Smooth muscle cell (in vitro differentiated cells): ENCODE data around the gene GSG1L. TPM values are rescaled to one million over a fixed set of nuclear protein-coding genes. Genes with fewer than 3 reads are reported as not detected.

Source experiments
- DNase-seq: peaks from one replicate; lab custom pipeline; 2025; ENCODE audit not compliant: unreplicated experiment; lab: John Stamatoyannopoulos, UW
- H2AFZ ChIP-seq: fragments of 200-600 bp; sonication (generic); 2 replicates; pipeline ENCODE4 v1.6.0; 2016; ENCODE audit warnings: antibody characterized with exemption, low read depth, mild to moderate bottlenecking
- H3F3A ChIP-seq: fragments of 200-600 bp; sonication (generic); 2 replicates; pipeline ENCODE4 v1.6.0; 2017; ENCODE audit warnings: antibody characterized with exemption, low read depth
- H3K27ac ChIP-seq: fragments of 200-600 bp; sonication (generic); 2 replicates; pipeline ENCODE4 v1.5.1; 2016; ENCODE audit warnings: low read depth, mild to moderate bottlenecking
- H3K27me3 ChIP-seq: fragments of 200-600 bp; sonication (generic); 2 replicates; pipeline ENCODE4 v1.6.1; 2016; ENCODE audit warnings: low read depth, mild to moderate bottlenecking
- H3K36me3 ChIP-seq: fragments of 200-600 bp; sonication (generic); 2 replicates; pipeline ENCODE4 v1.5.1; 2016; ENCODE audit warnings: low read depth
- H3K4me1 ChIP-seq: fragments of 200-600 bp; sonication (generic); 2 replicates; pipeline ENCODE4 v1.5.1; 2016; ENCODE audit warnings: low read depth
- H3K4me2 ChIP-seq: fragments of 200-600 bp; sonication (generic); 2 replicates; pipeline ENCODE4 v1.6.0; 2016; ENCODE audit warnings: mild to moderate bottlenecking
- H3K4me3 ChIP-seq: fragments of 200-600 bp; sonication (generic); 2 replicates; pipeline ENCODE4 v1.5.1; 2016; ENCODE audit warnings: mild to moderate bottlenecking
- H3K79me2 ChIP-seq: fragments of 200-600 bp; sonication (generic); 2 replicates; pipeline ENCODE4 v1.6.0; 2016; ENCODE audit warnings: low read depth, mild to moderate bottlenecking
- H3K9ac ChIP-seq: fragments of 200-600 bp; sonication (generic); 2 replicates; pipeline ENCODE4 v1.6.0; 2016; ENCODE audit warnings: low read depth
- H3K9me3 ChIP-seq: fragments of 200-600 bp; sonication (generic); replicated peaks from 2 replicates; pipeline ENCODE4 v1.5.1; 2016; ENCODE audit warnings: low read depth
- H4K20me1 ChIP-seq: fragments of 200-600 bp; sonication (generic); 2 replicates; pipeline ENCODE4 v1.6.0; 2016; ENCODE audit warnings: low read depth
- WGBS: methylation state at CpG from one replicate; pipeline ENCODE4 v1.1.7; 2016; ENCODE audit warnings: low lambda C conversion rate; 5-methylcytosine and 5-hydroxymethylcytosine counted together
- polyA plus RNA-seq: library from polyadenylated mRNA; unstranded; fragments of >200 nt; fragmentation: Nextera tagmentation; extraction: Ambion mirVana; gene quantifications from 2 replicates; pipeline ENCODE4 v1.2.1, GENCODE V29; 2016
- total RNA-seq: library from RNA; depleted of rRNA; stranded (reverse); fragments of >200 nt; gene quantifications from 2 replicates; pipeline ENCODE4 v1.2.3, GENCODE V29; 2014
- TF ChIP-seq, protein P1 (sequence below): fragments of 200-600 bp; sonication (generic); IDR thresholded peaks from 2 replicates; pipeline ENCODE4 v1.5.1; 2017; ENCODE audit warnings: borderline replicate concordance, mild to moderate bottlenecking, antibody characterized with exemption; ENCODE audit not compliant: insufficient read depth, poor library complexity, severe bottlenecking

The GSG1L gene
- total and polyA plus RNA-seq, 2 experiments from 2014 or later: 0.31 TPM; not detected in 1

GRCh38 chr16:27742333-27742732 lies 321.2 kb downstream of the GSG1L start:
- Histone ChIP-seq H3K4me1 (no peaks in the 10 kb centered on the region), H3K27ac (no peak overlapping the region), H3K36me3 (no peaks in the 10 kb centered on the region), H3K4me2 (no peak overlapping the region), H3K9ac (no peak overlapping the region), H4K20me1 (no peaks in the 10 kb centered on the region), H3K79me2 (no peaks in the 10 kb centered on the region), H2AFZ (no peak overlapping the region), H3K4me3 (no peak overlapping the region), H3K27me3 (no peaks in the 10 kb centered on the region), H3F3A (no peaks in the 10 kb centered on the region), H3K9me3 (no peaks in the 10 kb centered on the region)
- TF ChIP-seq, protein P1, sequence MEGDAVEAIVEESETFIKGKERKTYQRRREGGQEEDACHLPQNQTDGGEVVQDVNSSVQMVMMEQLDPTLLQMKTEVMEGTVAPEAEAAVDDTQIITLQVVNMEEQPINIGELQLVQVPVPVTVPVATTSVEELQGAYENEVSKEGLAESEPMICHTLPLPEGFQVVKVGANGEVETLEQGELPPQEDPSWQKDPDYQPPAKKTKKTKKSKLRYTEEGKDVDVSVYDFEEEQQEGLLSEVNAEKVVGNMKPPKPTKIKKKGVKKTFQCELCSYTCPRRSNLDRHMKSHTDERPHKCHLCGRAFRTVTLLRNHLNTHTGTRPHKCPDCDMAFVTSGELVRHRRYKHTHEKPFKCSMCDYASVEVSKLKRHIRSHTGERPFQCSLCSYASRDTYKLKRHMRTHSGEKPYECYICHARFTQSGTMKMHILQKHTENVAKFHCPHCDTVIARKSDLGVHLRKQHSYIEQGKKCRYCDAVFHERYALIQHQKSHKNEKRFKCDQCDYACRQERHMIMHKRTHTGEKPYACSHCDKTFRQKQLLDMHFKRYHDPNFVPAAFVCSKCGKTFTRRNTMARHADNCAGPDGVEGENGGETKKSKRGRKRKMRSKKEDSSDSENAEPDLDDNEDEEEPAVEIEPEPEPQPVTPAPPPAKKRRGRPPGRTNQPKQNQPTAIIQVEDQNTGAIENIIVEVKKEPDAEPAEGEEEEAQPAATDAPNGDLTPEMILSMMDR: no peak
- DNase-seq: no peak
- WGBS: 80% methylated on average over 5 of the region's 5 CpGs

DNA sequence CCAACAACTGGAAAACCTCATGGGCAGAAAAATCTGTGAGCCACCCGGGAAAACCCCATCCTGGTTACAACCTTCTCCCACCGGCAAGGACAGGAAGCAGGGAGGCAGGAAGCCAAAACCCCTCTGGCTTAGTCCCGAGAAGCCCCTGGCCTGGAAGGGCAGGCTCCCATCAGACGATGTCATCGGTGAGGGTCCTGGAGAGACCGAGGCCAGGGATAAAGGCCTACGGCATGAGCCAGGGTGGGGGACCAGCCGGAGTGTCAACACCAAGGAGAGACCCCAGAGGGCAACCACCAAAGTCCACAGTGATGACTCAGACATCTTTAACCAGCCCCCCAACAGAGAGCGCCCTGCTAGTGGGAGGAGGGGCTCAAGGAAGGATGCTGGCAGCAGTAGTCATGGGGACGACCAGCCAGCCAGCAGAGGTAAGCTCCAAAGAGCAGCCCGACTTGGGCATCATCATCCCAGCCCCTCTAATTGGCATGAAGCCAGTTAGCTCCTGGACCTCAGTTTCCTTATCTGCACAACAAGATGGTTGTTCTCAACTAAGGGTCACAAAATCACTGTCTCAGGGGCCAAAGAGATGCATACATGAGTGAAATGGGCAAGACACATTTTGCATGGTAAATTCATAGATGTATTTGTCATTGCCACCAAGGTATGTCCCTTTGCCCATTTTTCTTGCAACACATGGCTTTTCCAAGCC lies 322.9 kb downstream of the GSG1L start:
- no peak for DNase-seq
- H3F3A ChIP-seq: no peaks in the 10 kb centered on the region
- H3K4me3 ChIP-seq: no peak overlapping the region
- no peak overlapping the region for H2AFZ ChIP-seq
- H3K36me3 ChIP-seq: no peaks in the 10 kb centered on the region
- no peaks in the 10 kb centered on the region for H3K79me2 ChIP-seq
- H3K4me2 ChIP-seq: no peak overlapping the region
- H3K27ac ChIP-seq: no peak overlapping the region
- H3K9me3 ChIP-seq: no peaks in the 10 kb centered on the region
- no peaks in the 10 kb centered on the region for H3K27me3 ChIP-seq
- TF ChIP-seq, protein P1: no peak
- no peak overlapping the region for H3K9ac ChIP-seq
- no peaks in the 10 kb centered on the region for H3K4me1 ChIP-seq
- 92% methylated on average over 11 of the region's 11 CpGs for WGBS
- H4K20me1 ChIP-seq: no peaks in the 10 kb centered on the region

- no peaks in the 10 kb centered on the region for H3K4me1 ChIP-seq
Measured at GRCh38 chr16:27739606-27740357, 323.7 kb downstream of the GSG1L start.

More at GRCh38 chr16:27739606-27740357, 323.7 kb downstream of the GSG1L start:
- Histone ChIP-seq H3K36me3 (no peaks in the 10 kb centered on the region), H2AFZ (no peak overlapping the region), H3K79me2 (no peaks in the 10 kb centered on the region), H3K9me3 (no peaks in the 10 kb centered on the region), H3K4me2 (no peak overlapping the region), H3K27ac (no peak overlapping the region), H3F3A (no peaks in the 10 kb centered on the region), H3K27me3 (no peaks in the 10 kb centered on the region), H3K9ac (no peak overlapping the region), H3K4me3 (no peak overlapping the region), H4K20me1 (no peaks in the 10 kb centered on the region)
- WGBS: 92% methylated on average over 17 of the region's 17 CpGs
- TF ChIP-seq, protein P1: no peak
- no peak for DNase-seq
